Duodenal mucosa (tissue), 2 donors: Measurements from ENCODE around the gene MAP3K5.
A peak's percentile ranks its signal among the peaks of the same experiment; 100 is the strongest.

ENCODE experiments used
- H3K27ac ChIP-seq: one replicate; pipeline ENCODE4 v1.7.0; 2013; ENCODE audit warnings: low read depth, low read length
- H3K27me3 ChIP-seq, 2 donors: one replicate each; pipeline ENCODE4 v1.7.0; 2013; ENCODE audit warnings: low read length in 2 of 2, control low read depth in 1 of 2; ENCODE audit not compliant: insufficient read depth in 2 of 2, control insufficient read depth in 1 of 2
- H3K36me3 ChIP-seq, 2 donors: one replicate each; pipeline ENCODE4 v1.7.0; 2013; ENCODE audit warnings: low read length in 2 of 2, control low read depth in 1 of 2; ENCODE audit not compliant: insufficient read depth in 2 of 2, control insufficient read depth in 1 of 2
- H3K4me1 ChIP-seq, 2 donors: one replicate each; pipeline ENCODE4 v1.7.0; 2013; ENCODE audit warnings: low read length in 2 of 2, control low read depth in 1 of 2; ENCODE audit not compliant: insufficient read depth in 2 of 2, control insufficient read depth in 1 of 2
- H3K4me3 ChIP-seq, 2 donors: one replicate each; pipeline ENCODE4 v1.7.0; 2013; ENCODE audit warnings: low read length in 2 of 2, low read depth in 1 of 2
- H3K9ac ChIP-seq, 2 donors: one replicate each; pipeline ENCODE4 v1.7.0; 2013; ENCODE audit warnings: low read length in 2 of 2, low read depth in 1 of 2
- H3K9me3 ChIP-seq, 2 donors: one replicate each; pipeline ENCODE4 v1.7.0; 2013; ENCODE audit warnings: low read length in 2 of 2, control low read depth in 1 of 2; ENCODE audit not compliant: control insufficient read depth in 1 of 2

The MAP3K5 gene

GRCh38 chr6:136673571-136673970, 118.7 kb downstream of the MAP3K5 start:
- peaks cover 2% of the 10 kb centered on the region in 2 donors for H3K36me3 ChIP-seq
- no peaks in the 10 kb centered on the region for H3K9me3 ChIP-seq
- H3K9ac ChIP-seq = no peak overlapping the region
- H3K27ac ChIP-seq = no peak overlapping the region
- peaks cover 0 to 5% of the 10 kb centered on the region in 2 donors for H3K4me1 ChIP-seq
- H3K4me3 ChIP-seq = no peak overlapping the region
- no peaks in the 10 kb centered on the region for H3K27me3 ChIP-seq

GRCh38 chr6:136672144-136672543, 120.1 kb downstream of the MAP3K5 start:
- Histone ChIP-seq H3K27me3 (no peaks in the 10 kb centered on the region), H3K4me3 (no peak overlapping the region), H3K9me3 (no peaks in the 10 kb centered on the region), H3K4me1 (peaks cover 0 to 5% of the 10 kb centered on the region in 2 donors), H3K36me3 (peaks cover 0 to 2% of the 10 kb centered on the region in 2 donors), H3K9ac (no peak overlapping the region), H3K27ac (no peak overlapping the region)

GRCh38 chr6:136669299-136669699, 123.0 kb downstream of the MAP3K5 start:
- Histone ChIP-seq H3K27ac (peak overlapping the region; percentile 41), H3K9me3 (no peaks in the 10 kb centered on the region), H3K36me3 (peaks cover 0 to 2% of the 10 kb centered on the region in 2 donors), H3K9ac (no peak overlapping the region), H3K4me1 (peaks cover 0 to 5% of the 10 kb centered on the region in 2 donors), H3K27me3 (no peaks in the 10 kb centered on the region), H3K4me3 (no peak overlapping the region)

GRCh38 chr6:136668571-136668970, 123.7 kb downstream of the MAP3K5 start:
- H3K4me1 ChIP-seq = peaks cover 0 to 5% of the 10 kb centered on the region in 2 donors
- H3K27me3 ChIP-seq = no peaks in the 10 kb centered on the region
- no peak overlapping the region for H3K27ac ChIP-seq
- H3K9me3 ChIP-seq = no peaks in the 10 kb centered on the region
- H3K36me3 ChIP-seq = peaks cover 2% of the 10 kb centered on the region in 2 donors
- H3K9ac ChIP-seq = no peak overlapping the region
- no peak overlapping the region for H3K4me3 ChIP-seq

GRCh38 chr6:136666041-136666440, 126.2 kb downstream of the MAP3K5 start:
- no peak overlapping the region for H3K4me3 ChIP-seq
- peaks cover 0 to 2% of the 10 kb centered on the region in 2 donors for H3K36me3 ChIP-seq
- H3K27me3 ChIP-seq = no peaks in the 10 kb centered on the region
- peaks cover 0 to 5% of the 10 kb centered on the region in 2 donors for H3K4me1 ChIP-seq
- no peak overlapping the region for H3K9ac ChIP-seq
- H3K27ac ChIP-seq = no peak overlapping the region
- H3K9me3 ChIP-seq = no peaks in the 10 kb centered on the region

- Histone ChIP-seq H3K27ac (no peak overlapping the region), H3K9ac (no peak overlapping the region), H3K4me1 (peaks cover 0 to under 1% of the 10 kb centered on the region in 2 donors), H3K4me3 (no peak overlapping the region), H3K36me3 (peaks cover 0 to 5% of the 10 kb centered on the region in 2 donors), H3K27me3 (no peaks in the 10 kb centered on the region), H3K9me3 (no peaks in the 10 kb centered on the region)
These were observed 129.7 kb downstream of the MAP3K5 start for GRCh38 chr6:136662347-136663237.

- H3K27me3 ChIP-seq = no peaks in the 10 kb centered on the region
- H3K27ac ChIP-seq = no peak overlapping the region
- H3K9me3 ChIP-seq = no peaks in the 10 kb centered on the region
- H3K9ac ChIP-seq = no peak overlapping the region
- H3K4me1 ChIP-seq = peaks cover 0 to 4% of the 10 kb centered on the region in 2 donors
- H3K4me3 ChIP-seq = no peak overlapping the region
- H3K36me3 ChIP-seq = peaks cover 2 to 7% of the 10 kb centered on the region in 2 donors
These were observed 131.6 kb downstream of the MAP3K5 start for GRCh38 chr6:136660727-136661126.

GRCh38 chr6:136659991-136660499, 132.2 kb downstream of the MAP3K5 start:
- Histone ChIP-seq H3K4me3 (no peak overlapping the region), H3K27ac (no peak overlapping the region), H3K9ac (no peak overlapping the region), H3K4me1 (peaks cover 0 to 4% of the 10 kb centered on the region in 2 donors), H3K27me3 (no peaks in the 10 kb centered on the region), H3K36me3 (peaks cover 3 to 7% of the 10 kb centered on the region in 2 donors), H3K9me3 (no peaks in the 10 kb centered on the region)

- peaks cover 0 to 4% of the 10 kb centered on the region in 2 donors for H3K4me1 ChIP-seq
These were observed 133.6 kb downstream of the MAP3K5 start for GRCh38 chr6:136658711-136659110.

GRCh38 chr6:136657666-136658065, 134.6 kb downstream of the MAP3K5 start:
- H3K27me3 ChIP-seq = no peaks in the 10 kb centered on the region
- no peak overlapping the region for H3K9ac ChIP-seq
- H3K4me1 ChIP-seq = peaks cover 0 to 4% of the 10 kb centered on the region in 2 donors
- no peak overlapping the region for H3K27ac ChIP-seq
- H3K9me3 ChIP-seq = no peaks in the 10 kb centered on the region
- H3K36me3 ChIP-seq = peaks cover 3 to 5% of the 10 kb centered on the region in 2 donors
- H3K4me3 ChIP-seq = no peak overlapping the region

More at GRCh38 chr6:136658711-136659110, 133.6 kb downstream of the MAP3K5 start:
- Histone ChIP-seq H3K27ac (no peak overlapping the region), H3K27me3 (no peaks in the 10 kb centered on the region), H3K36me3 (peaks cover 3 to 5% of the 10 kb centered on the region in 2 donors), H3K9ac (no peak overlapping the region), H3K4me3 (no peak overlapping the region), H3K9me3 (no peaks in the 10 kb centered on the region)
